Measurements from ENCODE around the gene JARID2. TPM values are rescaled to one million over a fixed set of nuclear protein-coding genes. Genes with fewer than 3 reads are reported as not detected.

The JARID2 gene
- total and polyA plus RNA-seq, 2 of the 13 experiments (the other 11 are each of a cell fraction or from before 2014, with no cell fraction given): 7.5 to 10.3 TPM

DNA sequence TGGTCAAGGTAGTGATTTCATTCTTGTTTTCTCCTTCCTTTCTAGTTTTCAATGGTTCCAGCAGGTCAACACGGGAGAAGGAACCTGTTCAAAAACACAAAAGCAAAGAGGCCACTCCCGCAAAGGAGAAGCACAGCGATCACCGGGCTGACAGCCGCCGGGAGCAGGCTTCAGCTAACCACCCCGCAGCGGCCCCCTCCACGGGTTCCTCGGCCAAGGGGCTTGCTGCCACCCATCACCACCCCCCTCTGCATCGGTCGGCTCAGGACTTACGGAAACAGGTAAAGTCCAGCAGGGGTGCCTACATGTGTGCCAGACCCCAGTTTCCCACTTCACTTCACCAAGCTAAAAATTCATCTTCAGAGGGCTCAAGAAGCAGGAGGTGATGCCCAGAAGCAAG, 241.4 kb downstream of the JARID2 start:
- Histone ChIP-seq H3K4me3 (replicated peaks in 1 of 3; ENCODE audit: insufficient read depth in 1 of 3, low read depth in 2 of 3, low read length in 3 of 3) (no peak overlapping the region), H3K27ac (ENCODE audit: extremely low read length, insufficient read depth, low read length) (no peak overlapping the region), H3K36me3 (replicated peaks in 1 of 2; ENCODE audit: control insufficient read depth in 1 of 2, insufficient read depth in 2 of 2, low read length in 2 of 2) (peaks cover 15 to 31% of the 10 kb centered on the region in 2 experiments), H3K9ac (ENCODE audit: insufficient read depth, low read depth, low read length) (no peak overlapping the region), H3K27me3 (ENCODE audit: control insufficient read depth in 1 of 2, insufficient read depth in 2 of 2, low read length in 2 of 2) (no peaks in the 10 kb centered on the region), H3K79me2 (ENCODE audit: insufficient read depth, low read length) (no peaks in the 10 kb centered on the region), H4K20me1 (ENCODE audit: insufficient read depth, low read length) (peaks cover 4% of the 10 kb centered on the region; the same call in 1 of the 2 replicates), H3K4me2 (ENCODE audit: low read depth, low read length) (no peak overlapping the region), H2AFZ (ENCODE audit: low read length) (no peak overlapping the region), H3K4me1 (ENCODE audit: insufficient read depth, low read length) (peaks cover 28% of the 10 kb centered on the region), H3K9me3 (ENCODE audit: low read length) (no peaks in the 10 kb centered on the region)
- no TSS peak for BruUV-seq (replicated peaks)
- ChIA-PET CTCF (ENCODE audit: low intra/inter-chr PET ratio, low total read pairs) (no interaction called here), POLR2A (no interaction called here)
- ATAC-seq: no peak
- intact Hi-C loops (cut with micrococcal nuclease; ENCODE audit: unreplicated experiment): no loop called here
- FAIRE-seq: no peak
- TF ChIP-seq SETDB1 (CRISPR knock-in tag; IDR thresholded peaks at IDR 0.05; ENCODE audit: borderline replicate concordance): no peak
- no peak for TF ChIP-seq HDAC2 (CRISPR knock-in tag; IDR thresholded peaks at IDR 0.05)
- TF ChIP-seq ZNF614 (CRISPR knock-in tag; IDR thresholded peaks at IDR 0.05; ENCODE audit: borderline replicate concordance): no peak
- no peak for TF ChIP-seq TRIM24 (CRISPR knock-in tag; IDR thresholded peaks at IDR 0.05)
- TF ChIP-seq ZNF430 (CRISPR knock-in tag; IDR thresholded peaks at IDR 0.05): no peak
- no peak for TF ChIP-seq HMG20B (CRISPR knock-in tag; conservative IDR thresholded peaks at IDR 0.05)
- in situ Hi-C loops (cut with HindIII; ENCODE audit: extremely low pct_ligation_motif_present, low pct_unique_long_range_greater_than_20kb): loop anchor here (25.0 kb wide), 1 partner anchor 1275 kb away; no protein-coding TSS in a partner anchor
- 95% methylated on average over 13 of the region's 13 CpGs for WGBS (ENCODE audit: low lambda C conversion rate)
- no peak for DNase-seq (ENCODE audit: low spot score)

DNA sequence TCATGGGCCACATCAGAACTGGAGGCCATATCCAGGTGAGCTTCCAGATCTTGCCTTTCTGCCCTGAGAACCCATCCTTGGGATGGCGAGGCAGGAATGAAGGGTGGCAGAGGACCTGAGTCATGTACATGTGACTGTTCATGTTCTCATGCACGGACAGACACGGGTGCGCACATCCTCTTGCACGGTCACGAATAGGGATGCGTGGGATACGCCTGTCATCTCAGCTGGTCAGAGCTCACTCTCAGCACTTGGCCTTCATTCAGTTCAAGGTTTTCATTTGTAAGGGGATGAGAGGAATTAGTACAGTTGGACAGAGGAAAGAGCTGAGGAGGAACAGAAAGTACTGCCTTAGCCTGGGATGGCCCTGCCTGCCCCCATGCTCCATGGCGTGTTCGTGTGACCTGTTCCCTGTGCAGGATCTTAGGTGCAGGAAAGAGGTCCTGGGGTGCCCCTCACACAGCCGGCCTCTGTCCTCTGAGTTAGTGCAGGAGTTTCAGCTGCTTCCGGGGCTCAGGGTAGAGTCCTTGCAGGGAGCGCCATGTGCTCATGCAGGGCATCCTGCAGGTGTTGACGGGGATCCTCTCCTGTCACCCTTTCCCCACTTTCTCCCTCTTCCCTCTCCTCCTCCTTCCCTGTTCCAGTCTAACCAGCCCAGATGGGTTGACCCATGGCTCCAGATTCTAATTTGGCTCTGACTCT, 243.5 kb downstream of the JARID2 start:
- Histone ChIP-seq H3K4me2 (ENCODE audit: low read depth, low read length) (no peak overlapping the region), H2AFZ (ENCODE audit: low read length) (no peak overlapping the region), H3K27me3 (ENCODE audit: control insufficient read depth in 1 of 2, insufficient read depth in 2 of 2, low read length in 2 of 2) (no peaks in the 10 kb centered on the region), H4K20me1 (ENCODE audit: insufficient read depth, low read length) (peaks cover 4% of the 10 kb centered on the region; the same call in 1 of the 2 replicates), H3K4me1 (ENCODE audit: insufficient read depth, low read length) (peaks cover 24% of the 10 kb centered on the region), H3K27ac (ENCODE audit: extremely low read length, insufficient read depth, low read length) (no peak overlapping the region), H3K79me2 (ENCODE audit: insufficient read depth, low read length) (no peaks in the 10 kb centered on the region), H3K36me3 (replicated peaks in 1 of 2; ENCODE audit: control insufficient read depth in 1 of 2, insufficient read depth in 2 of 2, low read length in 2 of 2) (peaks cover 16 to 31% of the 10 kb centered on the region in 2 experiments), H3K9ac (ENCODE audit: insufficient read depth, low read depth, low read length) (no peak overlapping the region), H3K4me3 (replicated peaks in 1 of 3; ENCODE audit: insufficient read depth in 1 of 3, low read depth in 2 of 3, low read length in 3 of 3) (no peak overlapping the region), H3K9me3 (ENCODE audit: low read length) (no peaks in the 10 kb centered on the region)
- intact Hi-C loops (cut with micrococcal nuclease; ENCODE audit: unreplicated experiment) (no loop called here), in situ Hi-C loops (cut with HindIII; ENCODE audit: extremely low pct_ligation_motif_present, low pct_unique_long_range_greater_than_20kb) (loop anchor here (25.0 kb wide), 1 partner anchor 1277 kb away; no protein-coding TSS in a partner anchor)
- 93% methylated on average over 13 of the region's 14 CpGs for WGBS (ENCODE audit: low lambda C conversion rate)
- ATAC-seq (no peak), DNase-seq (ENCODE audit: low spot score) (no peak), FAIRE-seq (no peak)
- TF ChIP-seq RBM22 (optimal IDR thresholded peaks at IDR 0.05; ENCODE audit: low read length): peak; percentile 24
- TF ChIP-seq ZNF883 (CRISPR knock-in tag; IDR thresholded peaks at IDR 0.05; ENCODE audit: not compliant biosample characterization): no peak
- TF ChIP-seq ZSCAN25 (CRISPR knock-in tag; IDR thresholded peaks at IDR 0.05): no peak
- CTCF ChIA-PET (ENCODE audit: low intra/inter-chr PET ratio, low total read pairs): no interaction called here
- BruUV-seq (replicated peaks): TSS peak; percentile 19
- POLR2A ChIA-PET: no interaction called here

Measured in HepG2 (cell line).